Measurements from ENCODE around the gene CA9. TPM values are rescaled to one million over a fixed set of nuclear protein-coding genes. Genes with fewer than 3 reads are reported as not detected.

The CA9 gene
- total and polyA plus RNA-seq, 4 experiments from 2014 or later: not detected

DNA sequence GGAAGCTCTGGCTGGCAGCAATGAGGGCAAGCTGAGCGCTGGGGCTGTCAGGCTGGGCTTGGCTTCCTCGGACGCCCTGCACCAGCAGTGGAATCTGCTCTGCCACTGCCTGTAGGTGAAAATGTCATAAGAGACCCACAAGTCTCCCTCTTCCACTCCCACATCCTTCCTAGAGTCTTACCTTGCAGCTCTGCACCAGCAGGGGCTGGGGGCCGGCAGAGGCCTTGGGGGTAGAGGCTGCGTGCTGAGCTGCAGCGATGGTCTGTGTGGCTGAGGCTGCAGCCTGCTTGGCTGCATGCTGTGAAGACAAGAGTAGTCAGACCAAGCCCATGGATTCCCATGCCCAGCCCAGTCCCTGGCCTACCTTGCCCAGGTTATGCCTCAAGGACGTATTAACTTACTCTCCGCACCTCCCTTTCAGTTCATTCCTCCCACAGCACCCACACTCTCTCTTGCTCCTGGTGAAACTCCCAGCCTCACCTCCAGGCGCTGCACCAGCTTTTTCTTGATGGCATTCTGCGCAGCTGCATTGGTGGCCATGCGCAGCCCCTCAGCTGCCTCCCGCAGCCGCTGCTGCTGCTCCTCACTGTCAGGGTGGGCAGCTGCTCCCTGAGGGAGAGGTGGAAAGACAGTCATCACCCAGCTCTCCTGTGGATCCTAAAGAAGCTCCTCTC lies 41.0 kb downstream of the CA9 start:
- peaks cover 0 to 2% (median 0%) of the 10 kb centered on the region in 4 donors for H3K4me1 Mint-ChIP-seq
- CTCF ChIA-PET (ENCODE audit: partially characterized antibody): interaction anchor here (0.7 to 8.4 kb wide), 4 partner anchors 13 to 168 kb away, joined by 3 to 76 read pairs (median 4); no protein-coding TSS in a partner anchor
- H3K9me3 ChIP-seq (ENCODE audit: control insufficient read depth in 1 of 2, low read length in 2 of 2): no peaks in the 10 kb centered on the region
- intact Hi-C loops (cut with micrococcal nuclease): no loop called here
- peak overlapping the region in 5 of 7 donors; percentile 12 to 80 (median 67) for H3K27ac Mint-ChIP-seq
- DNase-seq: no peak
- H3K4me3 Mint-ChIP-seq: peak overlapping the region in 1 of 8 donors; percentile 21
- no peaks in the 10 kb centered on the region for H3K27me3 Mint-ChIP-seq
- no peak overlapping the region for H3K4me3 ChIP-seq (ENCODE audit: low read length in 2 of 2)
- no peaks in the 10 kb centered on the region for H3K27me3 ChIP-seq (ENCODE audit: insufficient read depth, low read length)
- H3K4me1 ChIP-seq (ENCODE audit: insufficient read depth, low read length): no peaks in the 10 kb centered on the region
- peaks cover 79 to 92% of the 10 kb centered on the region in 2 donors for H3K36me3 Mint-ChIP-seq
- H3K9me3 Mint-ChIP-seq: no peaks in the 10 kb centered on the region
- POLR2A ChIA-PET (ENCODE audit: partially characterized antibody): interaction anchor here (0.8 to 3.0 kb wide), 4 partner anchors 8 to 52 kb away, joined by 3 to 11 read pairs (median 4); partner anchors contain the start of genes CREB3 and TLN1
- H3K36me3 ChIP-seq (ENCODE audit: insufficient read depth, low read length): peaks cover 89% of the 10 kb centered on the region
- H3K27ac ChIP-seq (ENCODE audit: low read depth, low read length): no peak overlapping the region

DNA sequence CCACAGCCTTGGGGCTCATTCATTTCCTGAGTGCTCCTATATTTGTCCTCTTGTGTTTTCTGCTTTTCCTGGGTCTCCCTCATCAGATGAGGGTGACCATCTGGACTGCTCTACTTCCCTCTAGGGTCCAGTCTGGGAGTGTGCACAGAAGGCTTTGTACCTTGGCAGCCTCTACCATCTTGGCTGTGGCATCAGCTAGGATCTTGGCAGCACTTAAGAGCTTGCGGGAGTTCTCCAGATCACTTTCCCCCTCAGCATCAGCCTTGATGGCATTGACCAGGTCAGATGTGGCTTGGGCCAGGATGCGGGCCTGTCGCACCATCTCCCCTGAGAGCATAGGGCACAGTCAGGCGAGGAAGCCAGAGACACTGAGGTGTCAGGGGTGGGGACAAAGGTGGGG lies 42.5 kb downstream of the CA9 start:
- H3K27ac ChIP-seq (ENCODE audit: low read depth, low read length): no peak overlapping the region
- Mint-ChIP-seq H3K27ac (peak overlapping the region in 5 of 7 donors; percentile 15 to 94 (median 52)), H3K4me1 (no peaks in the 10 kb centered on the region), H3K4me3 (no peak overlapping the region), H3K36me3 (peaks cover 75 to 93% of the 10 kb centered on the region in 2 donors), H3K27me3 (no peaks in the 10 kb centered on the region), H3K9me3 (no peaks in the 10 kb centered on the region)
- intact Hi-C loops (cut with micrococcal nuclease): no loop called here
- H3K9me3 ChIP-seq (ENCODE audit: control insufficient read depth in 1 of 2, low read length in 2 of 2): no peaks in the 10 kb centered on the region
- H3K4me3 ChIP-seq (ENCODE audit: low read length in 2 of 2): no peak overlapping the region
- no peaks in the 10 kb centered on the region for H3K4me1 ChIP-seq (ENCODE audit: insufficient read depth, low read length)
- ChIA-PET CTCF (ENCODE audit: partially characterized antibody) (interaction anchor here (0.7 to 8.4 kb wide), 6 partner anchors 12 to 166 kb away, joined by 3 to 76 read pairs (median 5); partner anchors contain the start of genes CCDC107 and RMRP), POLR2A (ENCODE audit: partially characterized antibody) (interaction anchor here (0.8 to 1.3 kb wide), 2 partner anchors 12 to 32 kb away, joined by 3 to 6 read pairs; no protein-coding TSS in a partner anchor)
- no peaks in the 10 kb centered on the region for H3K27me3 ChIP-seq (ENCODE audit: insufficient read depth, low read length)
- H3K36me3 ChIP-seq (ENCODE audit: insufficient read depth, low read length): peaks cover 94% of the 10 kb centered on the region
- no peak for DNase-seq

DNA sequence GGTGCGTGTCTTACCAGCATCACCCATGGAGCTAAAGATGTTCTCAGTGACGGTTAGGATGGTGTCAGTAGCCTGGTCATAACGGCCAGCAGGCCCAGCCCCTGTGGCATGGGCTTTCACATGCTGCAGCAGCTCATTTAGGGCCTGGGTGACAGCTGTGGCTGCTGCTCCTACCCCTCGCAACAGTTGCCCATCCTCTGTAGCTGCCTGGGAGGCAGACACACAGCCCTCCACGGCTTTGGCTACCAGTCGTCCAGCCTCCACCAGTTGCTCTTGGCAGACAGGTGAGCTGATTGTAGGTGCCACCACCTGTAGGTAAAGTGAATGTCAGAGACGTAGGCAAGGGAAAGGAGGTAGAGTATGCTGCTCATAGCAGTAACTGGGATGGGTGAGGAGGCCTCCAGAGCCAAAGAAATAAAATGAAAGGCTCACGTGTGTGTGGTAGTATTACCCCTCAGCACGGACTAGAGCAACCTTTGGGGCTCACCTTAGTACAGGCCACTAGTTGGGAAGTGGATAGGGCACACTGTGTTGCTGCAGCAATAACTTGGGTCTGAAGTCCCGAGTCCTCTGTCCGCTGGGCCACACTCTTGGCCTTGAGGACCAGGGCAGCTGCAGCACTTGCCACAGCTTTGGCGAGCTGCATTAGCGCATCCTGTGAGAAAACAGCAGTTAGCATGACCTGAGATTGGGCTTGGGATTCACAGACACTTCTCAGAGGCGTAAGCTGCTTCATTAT lies 43.6 kb downstream of the CA9 start:
- H3K27ac ChIP-seq (ENCODE audit: low read depth, low read length): no peak overlapping the region
- ChIA-PET CTCF (ENCODE audit: partially characterized antibody) (interaction anchor here (0.7 to 8.4 kb wide), 5 partner anchors 11 to 59 kb away, joined by 3 to 76 read pairs (median 4); partner anchors contain the start of genes CCDC107 and RMRP), POLR2A (ENCODE audit: partially characterized antibody) (interaction anchor here (0.8 to 1.3 kb wide), 2 partner anchors 11 to 15 kb away, joined by 3 to 6 read pairs; partner anchors contain the start of genes CREB3 and TLN1)
- peaks cover 96% of the 10 kb centered on the region for H3K36me3 ChIP-seq (ENCODE audit: insufficient read depth, low read length)
- no peaks in the 10 kb centered on the region for H3K9me3 ChIP-seq (ENCODE audit: control insufficient read depth in 1 of 2, low read length in 2 of 2)
- Mint-ChIP-seq H3K9me3 (no peaks in the 10 kb centered on the region), H3K27ac (peak overlapping the region in 3 of 7 donors; percentile 1 to 57 (median 16)), H3K4me1 (peaks cover 0 to 9% (median 2%) of the 10 kb centered on the region in 4 donors), H3K4me3 (no peak overlapping the region), H3K36me3 (peaks cover 76 to 93% of the 10 kb centered on the region in 2 donors), H3K27me3 (no peaks in the 10 kb centered on the region)
- intact Hi-C loops (cut with micrococcal nuclease): no loop called here
- no peak overlapping the region for H3K4me3 ChIP-seq (ENCODE audit: low read length in 2 of 2)
- H3K27me3 ChIP-seq (ENCODE audit: insufficient read depth, low read length): no peaks in the 10 kb centered on the region
- DNase-seq: no peak
- H3K4me1 ChIP-seq (ENCODE audit: insufficient read depth, low read length): no peaks in the 10 kb centered on the region

DNA sequence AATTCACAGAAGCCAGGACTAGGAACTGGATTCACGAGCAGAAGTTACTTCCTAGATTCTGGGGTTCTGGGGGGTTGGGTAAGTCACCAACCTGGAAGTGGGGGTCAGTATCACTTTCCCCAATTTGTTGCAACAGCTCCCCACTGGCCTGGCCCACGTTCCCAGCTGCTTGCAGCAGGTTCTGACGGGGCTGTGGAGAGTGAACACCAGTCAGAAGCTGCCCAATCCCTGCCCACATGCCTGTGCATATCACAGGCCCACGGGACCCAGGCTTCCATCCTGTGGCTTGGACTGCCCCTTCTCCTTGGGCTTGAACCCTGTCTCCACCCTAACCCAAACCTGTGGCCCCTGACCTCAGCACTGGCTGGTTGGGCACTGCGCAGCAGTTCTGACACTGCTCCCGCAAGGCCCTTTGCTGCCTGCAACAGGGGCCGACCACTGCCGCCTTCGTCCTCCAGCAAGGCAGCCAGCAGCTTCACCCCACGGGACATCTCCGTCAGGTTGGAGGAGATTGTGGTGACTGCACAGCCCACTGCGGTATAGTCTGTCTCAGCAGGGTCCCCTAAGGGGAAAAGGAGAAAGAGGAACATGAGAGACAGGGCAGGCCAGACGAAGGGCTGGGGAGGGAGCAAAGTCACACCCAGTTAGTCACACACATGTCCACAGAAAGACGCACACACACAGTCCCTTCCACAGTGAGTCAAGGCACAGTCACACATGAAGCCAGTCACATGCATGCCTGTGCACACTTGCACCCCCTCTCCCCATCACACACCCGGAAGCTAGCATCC lies 45.2 kb downstream of the CA9 start:
- Histone ChIP-seq H3K27ac (ENCODE audit: low read depth, low read length) (no peak overlapping the region), H3K36me3 (ENCODE audit: insufficient read depth, low read length) (peaks cover 95% of the 10 kb centered on the region), H3K9me3 (ENCODE audit: control insufficient read depth in 1 of 2, low read length in 2 of 2) (no peaks in the 10 kb centered on the region), H3K4me1 (ENCODE audit: insufficient read depth, low read length) (no peaks in the 10 kb centered on the region), H3K4me3 (ENCODE audit: low read length in 2 of 2) (no peak overlapping the region), H3K27me3 (ENCODE audit: insufficient read depth, low read length) (no peaks in the 10 kb centered on the region)
- H3K27me3 Mint-ChIP-seq: no peaks in the 10 kb centered on the region
- CTCF ChIA-PET (ENCODE audit: partially characterized antibody): interaction anchor here (1.2 to 8.4 kb wide), 3 partner anchors 23 to 61 kb away, joined by 3 to 76 read pairs (median 4); partner anchors contain the start of genes CCDC107, GBA2, RGP1 and RMRP
- H3K4me1 Mint-ChIP-seq: peaks cover 0 to 9% (median 2%) of the 10 kb centered on the region in 4 donors
- no peak for DNase-seq
- H3K36me3 Mint-ChIP-seq: peaks cover 81 to 93% of the 10 kb centered on the region in 2 donors
- peak overlapping the region in 3 of 7 donors; percentile 44 to 76 (median 48) for H3K27ac Mint-ChIP-seq
- H3K4me3 Mint-ChIP-seq: no peak overlapping the region
- intact Hi-C loops (cut with micrococcal nuclease): no loop called here
- H3K9me3 Mint-ChIP-seq: no peaks in the 10 kb centered on the region
- POLR2A ChIA-PET (ENCODE audit: partially characterized antibody): interaction anchor here (1.0 to 1.6 kb wide), 2 partner anchors 14 to 103 kb away, joined by 3 to 4 read pairs; partner anchors contain the start of gene CREB3

DNA sequence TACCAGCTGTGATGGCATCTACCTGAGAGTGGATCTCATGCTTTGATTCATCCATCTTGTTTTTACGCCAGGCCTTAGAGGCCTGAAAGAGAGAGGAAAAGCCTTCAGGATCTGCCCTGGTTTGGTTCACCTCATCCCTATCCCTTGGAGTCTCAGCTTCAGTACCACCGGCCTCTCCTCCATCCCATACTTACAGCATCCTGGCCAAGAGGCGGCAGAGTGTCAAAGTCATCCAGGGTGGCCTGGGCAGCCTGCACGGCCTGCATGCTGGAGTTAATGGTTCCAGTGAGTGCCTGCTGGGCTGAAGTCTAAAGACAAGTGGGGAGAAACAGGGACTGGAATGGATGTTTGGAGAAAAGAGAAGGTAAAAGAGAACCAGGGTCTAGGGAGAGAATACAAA lies 45.8 kb downstream of the CA9 start:
- peak overlapping the region in 5 of 7 donors; percentile 44 to 76 (median 56) for H3K27ac Mint-ChIP-seq

DNA sequence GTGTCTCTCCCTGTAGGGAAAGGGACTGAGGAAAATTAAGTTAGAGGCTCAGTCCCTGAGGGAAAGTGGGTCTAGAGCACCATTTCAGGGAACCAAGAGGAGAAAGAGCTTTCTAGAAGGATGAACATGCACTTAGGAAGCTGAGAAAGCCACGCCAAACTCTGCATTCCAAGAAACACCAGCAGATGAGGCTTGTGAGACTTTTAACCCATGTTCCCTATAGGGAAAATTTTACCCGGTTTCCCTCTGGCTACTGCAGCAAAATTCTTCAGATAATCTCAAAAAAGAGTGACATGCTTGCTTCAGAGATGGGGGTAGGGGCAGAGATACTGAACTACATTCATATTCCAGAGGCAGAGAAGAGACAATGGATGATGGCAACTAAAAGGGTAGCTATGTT lies 49.7 kb downstream of the CA9 start:
- intact Hi-C loops (cut with micrococcal nuclease): no loop called here

More for the DNA sequence above, 45.8 kb downstream of the CA9 start:
- H3K27ac ChIP-seq (ENCODE audit: low read depth, low read length): no peak overlapping the region
- H3K9me3 ChIP-seq (ENCODE audit: control insufficient read depth in 1 of 2, low read length in 2 of 2): no peaks in the 10 kb centered on the region
- CTCF ChIA-PET (ENCODE audit: partially characterized antibody): interaction anchor here (1.0 to 8.4 kb wide), 3 partner anchors 23 to 37 kb away, joined by 3 to 76 read pairs (median 3); partner anchors contain the start of genes GBA2 and RGP1
- H3K36me3 Mint-ChIP-seq: peaks cover 80 to 93% of the 10 kb centered on the region in 2 donors
- H3K36me3 ChIP-seq (ENCODE audit: insufficient read depth, low read length): peaks cover 95% of the 10 kb centered on the region
- no peaks in the 10 kb centered on the region for H3K27me3 ChIP-seq (ENCODE audit: insufficient read depth, low read length)
- DNase-seq: no peak
- H3K4me1 ChIP-seq (ENCODE audit: insufficient read depth, low read length): no peaks in the 10 kb centered on the region
- intact Hi-C loops (cut with micrococcal nuclease): no loop called here
- H3K4me3 ChIP-seq (ENCODE audit: low read length in 2 of 2): no peak overlapping the region
- peaks cover 0 to 9% (median 2%) of the 10 kb centered on the region in 4 donors for H3K4me1 Mint-ChIP-seq
- H3K9me3 Mint-ChIP-seq: no peaks in the 10 kb centered on the region
- no peaks in the 10 kb centered on the region for H3K27me3 Mint-ChIP-seq
- no peak overlapping the region for H3K4me3 Mint-ChIP-seq
- POLR2A ChIA-PET (ENCODE audit: partially characterized antibody): interaction anchor here (1.0 to 1.6 kb wide), 2 partner anchors 13 to 103 kb away, joined by 3 to 4 read pairs; partner anchors contain the start of gene CREB3

More for the DNA sequence above, 49.7 kb downstream of the CA9 start:
- Mint-ChIP-seq H3K9me3 (no peaks in the 10 kb centered on the region), H3K4me3 (no peak overlapping the region), H3K27ac (peak overlapping the region in 1 of 7 donors; percentile 85), H3K4me1 (peaks cover 3 to 15% (median 8%) of the 10 kb centered on the region in 4 donors), H3K27me3 (no peaks in the 10 kb centered on the region), H3K36me3 (peaks cover 56 to 75% of the 10 kb centered on the region in 2 donors)
- DNase-seq: no peak
- H3K4me3 ChIP-seq (ENCODE audit: low read length in 2 of 2): no peak overlapping the region
- peaks cover 20% of the 10 kb centered on the region for H3K4me1 ChIP-seq (ENCODE audit: insufficient read depth, low read length)
- H3K27me3 ChIP-seq (ENCODE audit: insufficient read depth, low read length): no peaks in the 10 kb centered on the region
- H3K27ac ChIP-seq (ENCODE audit: low read depth, low read length): no peak overlapping the region
- ChIA-PET POLR2A (ENCODE audit: partially characterized antibody) (interaction anchor here (1.1 kb wide), 1 partner anchor 9 kb away, joined by 3 read pairs; no protein-coding TSS in a partner anchor), CTCF (ENCODE audit: partially characterized antibody) (interaction anchor here (0.8 to 1.6 kb wide), 3 partner anchors 27 to 76 kb away, joined by 3 to 6 read pairs (median 3); partner anchors contain the start of gene ARHGEF39)
- H3K36me3 ChIP-seq (ENCODE audit: insufficient read depth, low read length): peaks cover 89% of the 10 kb centered on the region
- H3K9me3 ChIP-seq (ENCODE audit: control insufficient read depth in 1 of 2, low read length in 2 of 2): no peaks in the 10 kb centered on the region
